HFFc6 (cell line): ENCODE measurements around the gene GPR84. TPM values are rescaled to one million over a fixed set of nuclear protein-coding genes. Genes with fewer than 3 reads are reported as not detected.

Experiments used
- DNase-seq: peaks from one replicate; pipeline ENCODE4 v3.0.0-alpha.2; 2018
- H3K27ac Mint-ChIP-seq: 2 replicates; pipeline ENCODE4 v1.8.0; 2020; ENCODE audit warnings: mild to moderate bottlenecking, mixed read lengths
- H3K27me3 Mint-ChIP-seq: 2 replicates; pipeline ENCODE4 v1.8.0; 2021; ENCODE audit warnings: mild to moderate bottlenecking, moderate library complexity, mixed read lengths; ENCODE audit not compliant: insufficient read depth
- H3K36me3 Mint-ChIP-seq: 2 replicates; pipeline ENCODE4 v1.8.0; 2021; ENCODE audit warnings: low read depth, mixed read lengths
- H3K4me1 Mint-ChIP-seq: 2 replicates; pipeline ENCODE4 v1.8.0; 2020; ENCODE audit warnings: low read depth, mixed read lengths
- H3K4me3 Mint-ChIP-seq: 2 replicates; pipeline ENCODE4 v1.8.0; 2020; ENCODE audit warnings: mild to moderate bottlenecking, moderate library complexity, mixed read lengths
- H3K9me3 Mint-ChIP-seq: 2 replicates; pipeline ENCODE4 v1.8.0; 2020; ENCODE audit warnings: mild to moderate bottlenecking, mixed read lengths
- CTCF ChIP-seq: fragments of 200-600 bp; sonication (generic); IDR thresholded peaks from 2 replicates; pipeline ENCODE4 v1.5.0; 2021; ENCODE audit warnings: antibody characterized with exemption, mild to moderate bottlenecking
- total RNA-seq, 6 experiments: library from RNA; stranded (reverse); fragmentation: NEBNext Ultra II Directional; extraction: Animal tissue kit (Norgen Biotek cat#: 25700); gene quantifications; 2 replicates in 1 of 6; 3 replicates in 5 of 6; pipeline ENCODE4 v1.2.3, GENCODE V29; 2021

The GPR84 gene
- total RNA-seq, 6 experiments from 2014 or later, result not detected

DNA sequence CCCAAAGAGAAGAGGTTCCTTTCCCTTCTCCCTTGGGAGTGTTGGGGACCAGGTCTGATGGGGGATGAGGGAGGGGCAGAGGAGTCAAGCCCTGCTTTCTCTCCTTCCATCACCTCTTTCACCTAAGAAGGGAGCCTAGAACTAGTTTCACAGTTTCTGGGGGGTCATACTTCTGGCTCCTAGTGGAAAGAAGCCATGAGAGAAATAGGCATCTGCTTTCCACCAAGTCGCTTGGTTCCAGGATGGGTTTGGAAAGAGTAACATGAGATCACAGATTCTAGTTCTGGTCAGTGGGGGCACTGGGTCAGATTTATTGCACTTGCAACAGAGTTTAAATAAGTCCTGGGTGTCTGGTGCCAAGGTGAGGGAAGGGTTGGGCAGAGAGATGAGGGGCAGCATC, 30.7 kb upstream of the GPR84 start:
- H3K9me3 Mint-ChIP-seq, result no peaks in the 10 kb centered on the region
- DNase-seq, result no peak
- peaks cover 24% of the 10 kb centered on the region for H3K4me1 Mint-ChIP-seq
- H3K36me3 Mint-ChIP-seq, result peaks cover 43% of the 10 kb centered on the region
- TF ChIP-seq CTCF, result no peak
- H3K4me3 Mint-ChIP-seq, result no peak overlapping the region; the same call in 1 of the 2 replicates
- H3K27me3 Mint-ChIP-seq, result peaks cover 3% of the 10 kb centered on the region
- H3K27ac Mint-ChIP-seq, result peak overlapping the region; percentile 28; the same call in 1 of the 2 replicates

- Mint-ChIP-seq H3K4me1 (peaks cover 21% of the 10 kb centered on the region), H3K9me3 (no peaks in the 10 kb centered on the region), H3K36me3 (peaks cover 40% of the 10 kb centered on the region), H3K4me3 (no peak overlapping the region), H3K27ac (peak overlapping the region; percentile 28), H3K27me3 (peaks cover 3% of the 10 kb centered on the region)
- TF ChIP-seq CTCF, result peak; percentile 93
- peak; percentile 57 for DNase-seq
Measured at GRCh38 chr12:54394281-54394719, 30.0 kb upstream of the GPR84 start.

GRCh38 chr12:54393743-54394142, 29.5 kb upstream of the GPR84 start:
- Mint-ChIP-seq H3K4me1 (peaks cover 17% of the 10 kb centered on the region), H3K36me3 (peaks cover 36% of the 10 kb centered on the region), H3K27me3 (peaks cover 3% of the 10 kb centered on the region), H3K9me3 (no peaks in the 10 kb centered on the region), H3K4me3 (no peak overlapping the region), H3K27ac (peak overlapping the region; percentile 28)
- no peak for TF ChIP-seq CTCF
- no peak for DNase-seq

- Mint-ChIP-seq H3K27ac (peak overlapping the region; percentile 47; the same call in 1 of the 2 replicates), H3K36me3 (peaks cover 32% of the 10 kb centered on the region), H3K27me3 (peaks cover 3% of the 10 kb centered on the region), H3K4me3 (no peak overlapping the region), H3K4me1 (peaks cover 22% of the 10 kb centered on the region), H3K9me3 (no peaks in the 10 kb centered on the region)
- no peak for TF ChIP-seq CTCF
- no peak for DNase-seq
Measured at GRCh38 chr12:54393207-54393609, 28.9 kb upstream of the GPR84 start.

DNA sequence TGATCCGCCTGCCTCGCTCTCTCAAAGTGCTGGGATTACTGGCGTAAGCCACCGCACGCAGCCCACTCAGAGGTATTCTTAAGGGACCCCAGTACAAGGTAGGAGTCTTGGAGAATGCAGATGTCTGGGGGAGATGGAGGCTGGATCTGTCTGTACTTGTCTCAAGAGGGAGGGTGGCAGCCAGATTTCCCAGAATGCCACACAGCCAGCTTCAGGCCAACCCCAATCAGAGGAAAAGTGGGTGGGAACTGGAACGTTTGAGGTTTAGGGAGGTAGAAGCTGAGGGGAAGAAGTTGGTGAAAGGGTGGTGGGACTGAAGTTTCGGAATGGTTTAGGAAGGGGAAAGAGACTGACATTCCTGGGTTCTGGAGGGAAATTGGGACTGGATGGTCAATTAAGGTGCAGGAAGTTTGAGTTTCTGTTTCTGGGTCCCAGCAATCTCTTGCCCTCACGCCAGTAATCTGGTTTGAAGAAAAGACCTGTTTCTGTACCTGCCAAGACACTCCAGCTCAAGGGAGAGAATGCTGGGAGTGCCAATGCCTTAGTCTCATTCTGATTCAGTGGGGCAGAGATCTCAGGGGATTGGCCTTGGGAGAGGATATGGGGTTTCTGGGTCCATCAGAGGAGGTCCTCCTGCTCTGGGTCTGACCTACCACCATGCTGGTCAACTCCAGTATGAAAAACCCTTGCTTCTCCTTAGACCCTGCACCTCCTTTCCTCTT, 28.4 kb upstream of the GPR84 start:
- Mint-ChIP-seq H3K27me3 (peaks cover 3% of the 10 kb centered on the region), H3K9me3 (no peaks in the 10 kb centered on the region), H3K36me3 (peaks cover 26% of the 10 kb centered on the region), H3K27ac (peak overlapping the region; percentile 47), H3K4me3 (no peak overlapping the region), H3K4me1 (peaks cover 28% of the 10 kb centered on the region)
- no peak for TF ChIP-seq CTCF
- DNase-seq, result no peak
